Activated CD4-positive, alpha-beta T cell treated with anti-CD3 and anti-CD28 coated beads, Interleukin-2, Interleukin-4, amounts not matched to agents 100 ng/mL and 50 ng/mL, durations not matched to agents 16 hours and 8 hours (primary cell): ENCODE results near the gene LRIG1.
A peak's percentile ranks its signal among the peaks of the same experiment; 100 is the strongest.

ENCODE experiments used
- DNase-seq: peaks from one replicate; pipeline ENCODE4 v3.0.0-alpha.2; 2020; ENCODE audit warnings: low spot score

The LRIG1 gene

GRCh38 chr3:66500576-66501482 lies at the start of gene LRIG1:
LRIG1 (minus strand) TSS chr3:66501022; CDS start chr3:66500407, 615 bp downstream.
- DNase-seq = peak; percentile 100

- no peak for DNase-seq
These were observed 44.0 kb upstream of the LRIG1 start for GRCh38 chr3:66544619-66545429.

GRCh38 chr3:66542153-66542552 lies 41.3 kb upstream of the LRIG1 start:
- DNase-seq = no peak

- no peak for DNase-seq
These were observed 38.7 kb upstream of the LRIG1 start for GRCh38 chr3:66539466-66539989.

GRCh38 chr3:66538390-66538789 lies 37.6 kb upstream of the LRIG1 start:
- DNase-seq = no peak

GRCh38 chr3:66537735-66538134 lies 36.9 kb upstream of the LRIG1 start:
- DNase-seq = no peak

- no peak for DNase-seq
These were observed 36.0 kb upstream of the LRIG1 start for GRCh38 chr3:66536791-66537190.

GRCh38 chr3:66534304-66534845 lies 33.6 kb upstream of the LRIG1 start:
- no peak for DNase-seq

- DNase-seq = no peak
These were observed 31.8 kb upstream of the LRIG1 start for GRCh38 chr3:66532613-66533012.

- no peak for DNase-seq
These were observed 31.4 kb upstream of the LRIG1 start for GRCh38 chr3:66532160-66532587.

GRCh38 chr3:66531256-66531655 lies 30.4 kb upstream of the LRIG1 start:
- DNase-seq = no peak

- DNase-seq = no peak
These were observed 26.4 kb upstream of the LRIG1 start for GRCh38 chr3:66527246-66527645.

GRCh38 chr3:66525771-66526170 lies 24.9 kb upstream of the LRIG1 start:
- no peak for DNase-seq

GRCh38 chr3:66520724-66521123 lies 19.9 kb upstream of the LRIG1 start:
- no peak for DNase-seq

- no peak for DNase-seq
These were observed 17.8 kb upstream of the LRIG1 start for GRCh38 chr3:66518644-66519043.

- no peak for DNase-seq
These were observed 17.3 kb upstream of the LRIG1 start for GRCh38 chr3:66518126-66518525.

- no peak for DNase-seq
These were observed 16.4 kb upstream of the LRIG1 start for GRCh38 chr3:66517241-66517640.

- DNase-seq = no peak
These were observed 7.6 kb upstream of the LRIG1 start for GRCh38 chr3:66508461-66508860.

GRCh38 chr3:66507423-66508260 lies 6.8 kb upstream of the LRIG1 start:
- DNase-seq = no peak

GRCh38 chr3:66506154-66506553 lies 5.3 kb upstream of the LRIG1 start:
- no peak for DNase-seq

GRCh38 chr3:66504850-66505641 lies 4.2 kb upstream of the LRIG1 start:
- DNase-seq = no peak
